Measurements from ENCODE around the gene JHY.

JHY gene

GRCh38 chr11:122863704-122864326 lies 18.7 kb upstream of the JHY start:
- H3K9me3 ChIP-seq (ENCODE audit: insufficient read depth, low read length), result no peaks in the 10 kb centered on the region
- TF ChIP-seq CTCF (IDR thresholded peaks at IDR 0.05; ENCODE audit: low read depth, low read length) (peak; percentile 93), EZH2phosphoT487 (IDR thresholded peaks at IDR 0.05; ENCODE audit: low read depth) (no peak)
- H3K4me2 ChIP-seq (ENCODE audit: low read length), result peak overlapping the region; percentile 68
- peak overlapping the region; percentile 19; the same call in 1 of the 2 replicates for H2AFZ ChIP-seq (ENCODE audit: low read depth, low read length)
- peak overlapping the region; percentile 56 for H3K4me3 ChIP-seq (ENCODE audit: low read length)
- peaks cover 9% of the 10 kb centered on the region for H3K4me1 ChIP-seq (ENCODE audit: low read length)
- no peak overlapping the region for H3K27ac ChIP-seq (ENCODE audit: low read length)
- H4K20me1 ChIP-seq (ENCODE audit: insufficient read depth, low read length), result no peaks in the 10 kb centered on the region
- H3K36me3 ChIP-seq (replicated peaks; ENCODE audit: low read depth, low read length), result no peaks in the 10 kb centered on the region
- no peaks in the 10 kb centered on the region for H3K79me2 ChIP-seq (ENCODE audit: low read length)
- peaks cover 47% of the 10 kb centered on the region for H3K27me3 ChIP-seq (ENCODE audit: low read depth, low read length)
- peak overlapping the region; percentile 22 for H3K9ac ChIP-seq (ENCODE audit: low read length)

- Histone ChIP-seq H3K4me2 (ENCODE audit: low read length) (peak overlapping the region; percentile 68), H3K9me3 (ENCODE audit: insufficient read depth, low read length) (no peaks in the 10 kb centered on the region), H3K4me3 (ENCODE audit: low read length) (peak overlapping the region; percentile 56), H3K27ac (ENCODE audit: low read length) (no peak overlapping the region), H3K36me3 (replicated peaks; ENCODE audit: low read depth, low read length) (no peaks in the 10 kb centered on the region), H3K27me3 (ENCODE audit: low read depth, low read length) (peaks cover 54% of the 10 kb centered on the region), H4K20me1 (ENCODE audit: insufficient read depth, low read length) (no peaks in the 10 kb centered on the region), H3K4me1 (ENCODE audit: low read length) (peaks cover 9% of the 10 kb centered on the region), H3K9ac (ENCODE audit: low read length) (peak overlapping the region; percentile 22), H3K79me2 (ENCODE audit: low read length) (no peaks in the 10 kb centered on the region), H2AFZ (ENCODE audit: low read depth, low read length) (peak overlapping the region; percentile 19; the same call in 1 of the 2 replicates)
- TF ChIP-seq CTCF (IDR thresholded peaks at IDR 0.05; ENCODE audit: low read depth, low read length), result no peak
- no peak for TF ChIP-seq EZH2phosphoT487 (IDR thresholded peaks at IDR 0.05; ENCODE audit: low read depth)
Observed at GRCh38 chr11:122864386-122865115, 18.0 kb upstream of the JHY start.

GRCh38 chr11:122869622-122870021 lies 12.9 kb upstream of the JHY start:
- Histone ChIP-seq H3K36me3 (replicated peaks; ENCODE audit: low read depth, low read length) (no peaks in the 10 kb centered on the region), H3K4me1 (ENCODE audit: low read length) (peaks cover 4% of the 10 kb centered on the region), H3K4me2 (ENCODE audit: low read length) (no peak overlapping the region), H3K9ac (ENCODE audit: low read length) (no peak overlapping the region), H3K27ac (ENCODE audit: low read length) (no peak overlapping the region), H3K79me2 (ENCODE audit: low read length) (no peaks in the 10 kb centered on the region), H4K20me1 (ENCODE audit: insufficient read depth, low read length) (no peaks in the 10 kb centered on the region), H3K9me3 (ENCODE audit: insufficient read depth, low read length) (no peaks in the 10 kb centered on the region), H3K27me3 (ENCODE audit: low read depth, low read length) (peaks cover 67% of the 10 kb centered on the region), H3K4me3 (ENCODE audit: low read length) (no peak overlapping the region), H2AFZ (ENCODE audit: low read depth, low read length) (no peak overlapping the region)
- TF ChIP-seq EZH2phosphoT487 (IDR thresholded peaks at IDR 0.05; ENCODE audit: low read depth) (no peak), CTCF (IDR thresholded peaks at IDR 0.05; ENCODE audit: low read depth, low read length) (no peak)

GRCh38 chr11:122871302-122871701 lies 11.3 kb upstream of the JHY start:
- Histone ChIP-seq H3K9ac (ENCODE audit: low read length) (no peak overlapping the region), H3K4me3 (ENCODE audit: low read length) (no peak overlapping the region), H3K79me2 (ENCODE audit: low read length) (no peaks in the 10 kb centered on the region), H2AFZ (ENCODE audit: low read depth, low read length) (no peak overlapping the region), H4K20me1 (ENCODE audit: insufficient read depth, low read length) (no peaks in the 10 kb centered on the region), H3K4me1 (ENCODE audit: low read length) (peaks cover 10% of the 10 kb centered on the region), H3K27me3 (ENCODE audit: low read depth, low read length) (peaks cover 62% of the 10 kb centered on the region), H3K36me3 (replicated peaks; ENCODE audit: low read depth, low read length) (no peaks in the 10 kb centered on the region), H3K9me3 (ENCODE audit: insufficient read depth, low read length) (no peaks in the 10 kb centered on the region), H3K27ac (ENCODE audit: low read length) (no peak overlapping the region), H3K4me2 (ENCODE audit: low read length) (no peak overlapping the region)
- TF ChIP-seq EZH2phosphoT487 (IDR thresholded peaks at IDR 0.05; ENCODE audit: low read depth), result no peak
- no peak for TF ChIP-seq CTCF (IDR thresholded peaks at IDR 0.05; ENCODE audit: low read depth, low read length)
